Measurements from ENCODE around the gene TM7SF3. TPM values are rescaled to one million over a fixed set of nuclear protein-coding genes. Genes with fewer than 3 reads are reported as not detected.

TM7SF3 gene
- total RNA-seq, 1 experiment from 2014 or later, result 114 TPM

DNA sequence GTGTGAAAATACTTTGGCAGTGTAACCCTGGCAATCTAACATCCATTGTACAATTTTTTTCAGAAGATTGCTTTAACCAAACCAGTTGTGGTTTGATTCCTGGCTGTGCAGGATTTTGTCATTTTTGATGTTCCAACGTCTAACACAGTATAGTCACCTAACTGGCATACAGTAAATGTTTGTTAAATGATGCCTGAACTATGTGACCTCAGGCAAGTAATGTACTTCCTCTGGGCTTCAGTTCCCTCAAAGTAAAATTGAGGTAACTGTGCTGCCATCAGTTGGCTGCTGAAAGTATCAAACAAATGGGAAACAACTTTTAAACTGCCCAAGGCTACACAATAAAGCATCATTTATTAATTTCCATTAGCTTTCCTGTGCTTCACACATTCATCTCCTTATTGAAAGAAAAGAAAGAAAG is 4.3 kb downstream of the TM7SF3 start:
- H4K20me1 ChIP-seq (ENCODE audit: low read length), result no peaks in the 10 kb centered on the region
- no peaks in the 10 kb centered on the region for H3K36me3 ChIP-seq (ENCODE audit: low read depth, low read length)
- H3K4me3 ChIP-seq (ENCODE audit: low read length), result no peak overlapping the region
- TF ChIP-seq EZH2phosphoT487 (IDR thresholded peaks at IDR 0.05; ENCODE audit: borderline replicate concordance, low read length) (no peak), EZH2 (IDR thresholded peaks at IDR 0.05; ENCODE audit: low read length, unreplicated experiment) (no peak), CTCF (conservative IDR thresholded peaks at IDR 0.05; ENCODE audit: low read depth, low read length) (0 out of 2 replicates have a peak, but pooled peaks have one; percentile 28)
- no peak overlapping the region for H2AFZ ChIP-seq (ENCODE audit: low read length)
- H3K4me2 ChIP-seq (ENCODE audit: low read length), result peak overlapping the region; percentile 2; the same call in 1 of the 2 replicates
- no peaks in the 10 kb centered on the region for H3K9me2 ChIP-seq (replicated peaks; ENCODE audit: low read length)
- peaks cover 32% of the 10 kb centered on the region for H3K4me1 ChIP-seq (ENCODE audit: insufficient read depth, low read length)
- intact Hi-C loops (cut with micrococcal nuclease), result loop anchor here (5.0 kb wide), 2 partner anchors 372 to 378 kb away; no protein-coding TSS in a partner anchor
- H3K9ac ChIP-seq (ENCODE audit: low read length), result no peak overlapping the region
- ChIA-PET CTCF (interaction anchor here (0.5 kb wide), 1 partner anchor 38 kb away, joined by 3 read pairs; no protein-coding TSS in a partner anchor), POLR2A (ENCODE audit: unreplicated experiment) (no interaction called here)
- no peaks in the 10 kb centered on the region for H3F3A ChIP-seq (ENCODE audit: low read length, unreplicated experiment)
- peak; percentile 52 for DNase-seq
- ATAC-seq, result no peak
- no peaks in the 10 kb centered on the region for H3K27me3 ChIP-seq (ENCODE audit: low read length)
- H3K9me3 ChIP-seq (ENCODE audit: low read length), result no peaks in the 10 kb centered on the region
- no peak overlapping the region for H3K27ac ChIP-seq (ENCODE audit: low read length)
- no TSS peak for BruUV-seq (replicated peaks)
- H3K79me2 ChIP-seq (ENCODE audit: low read length), result peaks cover 65% of the 10 kb centered on the region

- POLR2A ChIA-PET (ENCODE audit: unreplicated experiment), result no interaction called here
- Histone ChIP-seq H3K9me2 (replicated peaks; ENCODE audit: low read length) (no peaks in the 10 kb centered on the region), H3F3A (ENCODE audit: low read length, unreplicated experiment) (no peaks in the 10 kb centered on the region), H2AFZ (ENCODE audit: low read length) (no peak overlapping the region), H3K27me3 (ENCODE audit: low read length) (no peaks in the 10 kb centered on the region), H3K4me1 (ENCODE audit: insufficient read depth, low read length) (peaks cover 33% of the 10 kb centered on the region), H4K20me1 (ENCODE audit: low read length) (no peaks in the 10 kb centered on the region), H3K79me2 (ENCODE audit: low read length) (peaks cover 64% of the 10 kb centered on the region), H3K4me2 (ENCODE audit: low read length) (no peak overlapping the region), H3K27ac (ENCODE audit: low read length) (no peak overlapping the region), H3K4me3 (ENCODE audit: low read length) (no peak overlapping the region), H3K9me3 (ENCODE audit: low read length) (no peaks in the 10 kb centered on the region), H3K36me3 (ENCODE audit: low read depth, low read length) (no peaks in the 10 kb centered on the region), H3K9ac (ENCODE audit: low read length) (no peak overlapping the region)
- no peak for ATAC-seq
- TF ChIP-seq EZH2phosphoT487 (IDR thresholded peaks at IDR 0.05; ENCODE audit: borderline replicate concordance, low read length) (no peak), CTCF (conservative IDR thresholded peaks at IDR 0.05; ENCODE audit: low read depth, low read length) (no peak), EZH2 (IDR thresholded peaks at IDR 0.05; ENCODE audit: low read length, unreplicated experiment) (no peak)
- intact Hi-C loops (cut with micrococcal nuclease), result no loop called here
- CTCF ChIA-PET, result no interaction called here
- no peak for DNase-seq
- BruUV-seq (replicated peaks), result no TSS peak
Observed at GRCh38 chr12:27008081-27008480, 6.1 kb downstream of the TM7SF3 start.

DNA sequence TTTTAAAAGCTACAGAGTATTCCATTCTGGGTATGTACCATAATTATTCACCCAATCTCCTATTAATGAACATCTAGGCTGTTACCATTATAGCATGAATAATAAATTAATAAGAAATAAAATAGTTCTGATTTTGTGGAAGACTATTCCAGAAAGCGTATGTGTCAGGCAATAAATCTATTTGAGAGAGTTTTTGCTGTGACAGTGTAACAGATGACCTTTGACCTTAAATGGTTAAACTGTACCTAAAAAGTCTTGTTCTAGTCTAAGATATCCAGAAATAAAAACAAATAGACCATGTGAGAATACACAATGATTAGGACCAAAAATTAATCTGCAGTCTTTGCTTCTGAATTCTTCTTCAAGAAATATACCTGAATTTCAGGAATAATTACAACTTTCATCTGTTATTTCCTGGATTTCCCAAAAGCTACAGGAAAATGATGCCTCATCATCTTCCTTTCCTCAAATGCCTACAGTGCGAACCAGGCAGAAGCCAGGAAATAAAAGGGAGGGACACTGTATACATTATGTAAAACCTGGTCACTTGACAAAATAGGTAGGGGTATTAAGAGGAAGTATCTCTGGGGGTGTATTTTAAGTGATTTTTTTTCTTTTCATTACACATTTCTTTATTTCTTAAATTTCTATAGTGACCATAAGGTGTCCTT is 7.3 kb downstream of the TM7SF3 start:
- Histone ChIP-seq H2AFZ (ENCODE audit: low read length) (no peak overlapping the region), H4K20me1 (ENCODE audit: low read length) (no peaks in the 10 kb centered on the region), H3K9ac (ENCODE audit: low read length) (no peak overlapping the region), H3K79me2 (ENCODE audit: low read length) (peaks cover 53% of the 10 kb centered on the region), H3K9me3 (ENCODE audit: low read length) (no peaks in the 10 kb centered on the region), H3K27me3 (ENCODE audit: low read length) (no peaks in the 10 kb centered on the region), H3K4me2 (ENCODE audit: low read length) (no peak overlapping the region), H3F3A (ENCODE audit: low read length, unreplicated experiment) (no peaks in the 10 kb centered on the region), H3K9me2 (replicated peaks; ENCODE audit: low read length) (no peaks in the 10 kb centered on the region), H3K27ac (ENCODE audit: low read length) (no peak overlapping the region), H3K4me1 (ENCODE audit: insufficient read depth, low read length) (peaks cover 22% of the 10 kb centered on the region), H3K4me3 (ENCODE audit: low read length) (no peak overlapping the region), H3K36me3 (ENCODE audit: low read depth, low read length) (no peaks in the 10 kb centered on the region)
- BruUV-seq (replicated peaks), result no TSS peak
- CTCF ChIA-PET, result interaction anchor here (1.0 kb wide), 1 partner anchor 9 kb away, joined by 3 read pairs; no protein-coding TSS in a partner anchor
- no peak for ATAC-seq
- POLR2A ChIA-PET (ENCODE audit: unreplicated experiment), result no interaction called here
- intact Hi-C loops (cut with micrococcal nuclease), result no loop called here
- no peak for DNase-seq
- TF ChIP-seq CTCF (conservative IDR thresholded peaks at IDR 0.05; ENCODE audit: low read depth, low read length) (no peak), EZH2phosphoT487 (IDR thresholded peaks at IDR 0.05; ENCODE audit: borderline replicate concordance, low read length) (no peak), EZH2 (IDR thresholded peaks at IDR 0.05; ENCODE audit: low read length, unreplicated experiment) (no peak)
